Occipital lobe (tissue), 3 donors: Measurements from ENCODE around the gene MOGAT3. TPM values are rescaled to one million over a fixed set of nuclear protein-coding genes. Genes with fewer than 3 reads are reported as not detected.
A peak's percentile ranks its signal among the peaks of the same experiment; 100 is the strongest.

Source experiments
- DNase-seq: peaks from one replicate; lab custom pipeline; 2025; lab: John Stamatoyannopoulos, UW
- small RNA-seq: library from RNA; depleted of rRNA; stranded (forward); fragments of <200 nt; gene quantifications from one replicate; pipeline ENCODE3, GENCODE V24; 2014
- total RNA-seq: library from RNA; depleted of rRNA; stranded (reverse); fragments of >200 nt; gene quantifications from one replicate; pipeline ENCODE4 v1.2.3, GENCODE V29; 2014

The MOGAT3 gene
- total RNA-seq, 1 donor from 2014 or later: not detected

DNA sequence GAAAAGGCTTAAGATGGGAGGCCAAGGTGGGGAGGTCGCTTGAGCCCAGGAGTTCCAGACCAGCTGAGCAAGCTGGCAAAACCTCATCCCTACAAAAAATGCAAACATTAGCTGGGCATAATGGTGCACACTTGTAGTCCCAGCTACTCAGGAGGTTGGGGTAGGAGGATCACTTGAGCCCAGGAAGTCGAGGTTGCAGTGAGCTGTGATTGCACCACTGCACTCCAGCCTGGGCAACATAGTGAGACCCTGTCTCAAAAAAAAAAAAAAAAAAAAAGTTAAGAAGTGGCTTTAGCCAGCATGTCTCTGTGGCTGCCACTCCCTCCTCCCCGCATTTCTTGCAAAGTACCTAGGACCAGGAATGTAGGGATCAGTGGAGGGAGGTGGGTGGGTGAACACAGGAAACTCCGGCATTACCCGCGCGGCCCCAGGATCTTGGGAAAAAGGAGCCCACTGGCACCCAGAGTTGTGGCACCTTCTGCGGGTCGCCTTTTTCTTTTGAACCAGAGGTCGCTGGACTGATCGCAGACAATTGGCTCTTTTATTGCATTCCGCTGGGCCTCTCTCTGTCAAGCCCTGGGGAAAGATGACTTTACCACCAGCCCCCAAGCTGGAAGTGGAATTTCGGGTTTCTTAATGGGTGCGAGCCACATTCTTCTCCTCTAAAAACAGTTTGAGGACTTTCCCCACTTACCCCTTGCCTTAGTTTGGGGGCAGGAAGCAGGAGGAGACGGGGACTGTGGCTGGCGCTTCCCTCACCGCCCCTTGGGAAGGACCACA, 39.0 kb downstream of the MOGAT3 start:
- DNase-seq: no peak

DNA sequence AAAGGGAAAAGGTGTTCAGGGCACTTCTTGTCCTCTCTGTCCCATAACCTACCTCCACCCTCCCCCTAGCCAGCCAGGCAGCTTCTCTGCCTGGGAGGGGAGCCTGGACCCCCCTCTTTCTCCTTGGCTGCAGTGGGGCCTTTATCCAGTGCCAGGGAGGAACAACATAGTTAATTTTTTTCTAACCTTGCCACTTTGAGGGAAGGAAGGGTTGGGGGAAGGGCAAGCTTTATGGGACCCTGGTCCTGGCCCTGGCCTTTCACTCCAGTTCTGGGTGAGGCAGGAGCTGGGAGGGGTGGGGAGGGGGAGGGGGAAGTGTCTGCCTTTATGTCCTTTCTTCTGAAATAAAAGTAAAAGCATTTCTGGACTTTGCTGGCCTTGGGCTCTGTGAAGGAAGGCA, 39.9 kb downstream of the MOGAT3 start:
- DNase-seq: no peak

DNA sequence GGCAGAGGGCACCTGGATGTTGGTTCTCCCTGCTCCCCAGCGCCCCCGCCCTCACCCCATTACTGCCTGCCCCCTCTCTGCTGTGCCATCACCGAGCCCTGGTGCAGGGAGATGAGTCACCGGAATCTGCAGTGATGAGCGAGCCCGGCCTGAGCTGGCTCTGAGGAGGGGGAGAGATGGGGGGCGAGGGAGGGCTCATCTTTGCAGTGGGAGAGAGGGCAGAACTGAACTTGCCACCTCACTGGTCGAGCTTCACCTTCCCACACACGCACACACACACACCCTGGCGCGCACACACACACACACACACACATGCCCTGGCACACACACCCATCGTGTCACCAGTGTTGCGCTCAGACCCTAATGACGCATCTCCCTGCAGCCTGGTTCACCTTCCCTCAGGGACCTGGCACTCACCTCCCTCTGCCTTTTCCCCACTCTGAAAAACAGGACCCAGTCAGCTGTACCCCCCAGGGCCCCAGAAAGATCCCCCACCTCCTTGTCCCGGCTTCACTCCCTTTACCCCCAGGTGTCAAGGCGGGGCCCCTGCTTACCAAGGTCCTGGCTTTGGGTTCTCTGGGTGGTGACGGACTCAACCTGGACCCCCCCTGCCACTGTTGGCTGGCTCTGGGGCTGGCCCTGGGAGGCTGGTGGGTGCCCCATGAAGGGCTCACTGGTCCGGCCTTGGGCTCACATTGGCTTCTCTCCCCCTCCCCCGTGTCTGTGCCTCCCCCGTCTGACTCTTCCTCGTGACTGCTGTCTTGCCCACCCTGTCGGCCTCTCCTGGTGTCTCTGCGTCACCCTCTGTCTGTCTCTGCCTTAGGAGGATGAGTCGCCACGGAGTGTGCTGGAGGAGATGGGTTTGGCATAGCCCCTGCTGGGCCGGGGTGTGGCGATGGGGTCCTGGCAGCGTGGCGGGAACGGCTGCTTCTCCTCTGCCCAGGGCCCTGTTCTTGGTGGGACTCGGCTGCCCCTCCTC, 40.9 kb downstream of the MOGAT3 start:
- peak; percentile 37 for DNase-seq

DNA sequence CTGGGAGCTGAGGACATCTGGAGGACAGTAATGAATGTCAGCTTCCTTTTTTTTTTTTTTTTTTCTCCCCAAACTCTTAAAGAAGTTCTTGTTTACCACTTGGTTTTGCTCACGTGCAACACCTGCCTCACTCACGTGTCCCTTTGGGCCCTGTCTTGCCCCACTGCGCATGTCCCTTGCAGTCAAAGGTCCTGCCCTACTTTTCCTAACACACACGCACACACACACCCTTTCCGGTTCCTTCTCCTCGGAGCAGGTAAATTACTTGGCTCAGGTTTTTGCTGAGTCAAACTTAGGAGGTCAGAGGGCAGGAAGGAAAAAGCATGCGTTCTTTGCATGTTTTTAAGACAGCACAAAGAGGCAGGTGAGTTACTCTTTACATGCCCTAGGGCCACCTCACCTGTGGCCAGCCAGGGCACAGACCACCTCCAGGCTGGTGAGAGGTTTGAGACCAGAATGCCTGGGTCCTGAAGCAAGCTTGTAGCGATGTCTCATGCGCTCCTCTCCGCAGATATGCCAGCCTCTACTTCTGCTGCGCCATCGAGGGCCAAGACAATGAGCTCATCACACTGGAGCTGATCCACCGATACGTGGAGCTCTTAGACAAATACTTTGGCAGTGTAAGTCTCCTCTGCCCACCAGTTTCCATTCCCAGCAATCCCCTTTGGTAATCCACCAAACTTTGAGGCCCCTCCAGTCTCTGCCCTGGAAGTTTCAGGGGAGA, 43.8 kb downstream of the MOGAT3 start:
- no peak for DNase-seq

DNA sequence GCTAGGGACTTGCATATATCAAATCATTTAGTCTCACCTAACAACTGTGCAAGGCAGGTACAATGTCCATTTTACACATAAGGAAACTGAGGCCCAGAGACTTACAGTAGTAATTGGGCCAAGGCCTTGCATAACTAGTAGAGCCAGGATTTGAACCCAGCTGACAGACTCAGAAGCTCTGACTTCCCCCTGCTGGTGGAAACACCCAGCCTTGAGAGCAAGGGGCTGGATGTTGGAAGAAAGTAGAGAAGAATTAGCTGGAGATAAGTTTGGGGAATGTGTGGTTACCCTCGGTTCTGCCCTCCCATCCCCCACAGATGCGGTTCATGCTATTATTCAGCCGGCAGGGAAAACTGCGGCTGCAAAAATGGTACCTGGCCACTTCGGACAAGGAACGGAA, 44.6 kb downstream of the MOGAT3 start:
- DNase-seq: no peak

DNA sequence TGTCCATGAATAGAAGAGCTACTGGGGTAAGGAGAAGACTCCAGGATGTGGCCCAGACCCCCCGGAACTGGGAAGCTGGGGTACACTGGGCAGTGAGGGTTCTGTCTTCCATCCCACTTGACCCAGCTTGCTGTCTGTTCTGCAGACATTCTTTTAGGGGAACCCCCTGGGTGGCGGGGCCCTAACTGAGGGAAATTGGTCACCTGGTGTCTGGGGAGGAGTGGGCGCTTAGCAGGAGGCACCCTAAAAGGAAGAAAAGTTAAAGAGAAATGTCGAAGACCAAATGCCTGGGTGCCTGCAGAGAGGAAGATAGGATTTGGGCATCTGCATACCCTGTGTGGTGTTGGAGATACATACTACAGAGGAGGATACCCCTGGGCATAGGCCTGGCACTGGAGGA, 45.5 kb downstream of the MOGAT3 start:
- DNase-seq: no peak

DNA sequence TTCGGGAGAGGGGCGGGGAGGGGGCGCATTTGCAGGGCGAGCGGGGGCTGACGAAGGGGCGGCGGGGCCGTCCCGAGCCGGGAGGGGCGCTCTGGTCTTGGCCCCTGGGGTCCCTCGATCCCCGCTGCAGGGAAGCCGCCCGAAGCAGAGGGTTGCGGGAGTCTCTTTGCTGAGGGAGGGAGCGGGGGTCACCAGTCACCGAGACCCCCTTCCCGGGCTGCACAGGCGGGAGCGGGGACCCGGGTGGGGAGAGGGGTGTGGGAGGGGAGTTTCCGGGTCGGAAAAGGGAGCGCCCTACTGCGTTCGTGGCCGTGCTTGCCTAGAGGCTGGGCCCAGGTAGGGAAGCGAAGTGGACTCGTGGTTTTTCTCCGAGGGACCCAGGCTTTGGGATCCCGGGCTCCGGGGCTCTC, 46.1 kb downstream of the MOGAT3 start:
- no peak for DNase-seq

DNA sequence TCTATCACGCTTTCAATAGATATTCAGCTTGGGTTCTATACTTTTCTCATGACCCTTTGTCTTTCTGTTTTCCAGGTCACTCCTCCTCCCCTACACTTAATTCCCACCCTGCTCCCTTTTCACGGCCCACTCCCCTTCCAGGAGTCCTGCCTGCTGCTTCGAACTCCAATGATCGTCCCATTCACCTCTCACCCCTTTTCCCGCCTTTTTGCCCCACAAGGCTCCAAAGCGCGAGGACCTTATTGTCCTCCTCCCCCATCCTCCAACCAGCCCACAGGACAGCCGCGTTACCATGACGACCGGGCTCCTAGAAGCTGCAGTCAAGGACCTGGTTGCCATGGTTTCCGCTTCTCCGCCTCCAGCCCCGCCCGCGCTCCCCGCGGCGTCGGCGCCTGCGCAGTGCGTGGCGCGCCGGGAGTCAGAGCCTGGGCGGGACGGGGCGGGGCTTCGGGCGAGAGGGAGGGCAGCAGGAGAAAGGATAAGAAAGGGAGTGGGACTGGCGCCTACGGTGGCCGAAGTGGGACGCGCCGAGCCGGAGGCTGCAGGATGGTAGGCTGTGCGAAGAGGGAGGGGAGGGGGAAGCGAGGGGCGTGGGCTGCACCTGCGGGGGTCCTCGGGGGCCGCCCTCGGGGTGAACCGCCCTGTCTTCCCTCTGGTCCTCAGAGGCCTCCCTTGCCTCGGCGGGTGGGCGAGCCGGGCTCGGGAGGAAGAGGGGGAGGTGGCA, 46.7 kb downstream of the MOGAT3 start, which contains the start of gene AP1S1:
AP1S1 (plus strand) TSS at position 508 of the 724 bp plus-strand sequence; CDS start at position 547, 39 bp downstream.
- peak; percentile 93 for DNase-seq

DNA sequence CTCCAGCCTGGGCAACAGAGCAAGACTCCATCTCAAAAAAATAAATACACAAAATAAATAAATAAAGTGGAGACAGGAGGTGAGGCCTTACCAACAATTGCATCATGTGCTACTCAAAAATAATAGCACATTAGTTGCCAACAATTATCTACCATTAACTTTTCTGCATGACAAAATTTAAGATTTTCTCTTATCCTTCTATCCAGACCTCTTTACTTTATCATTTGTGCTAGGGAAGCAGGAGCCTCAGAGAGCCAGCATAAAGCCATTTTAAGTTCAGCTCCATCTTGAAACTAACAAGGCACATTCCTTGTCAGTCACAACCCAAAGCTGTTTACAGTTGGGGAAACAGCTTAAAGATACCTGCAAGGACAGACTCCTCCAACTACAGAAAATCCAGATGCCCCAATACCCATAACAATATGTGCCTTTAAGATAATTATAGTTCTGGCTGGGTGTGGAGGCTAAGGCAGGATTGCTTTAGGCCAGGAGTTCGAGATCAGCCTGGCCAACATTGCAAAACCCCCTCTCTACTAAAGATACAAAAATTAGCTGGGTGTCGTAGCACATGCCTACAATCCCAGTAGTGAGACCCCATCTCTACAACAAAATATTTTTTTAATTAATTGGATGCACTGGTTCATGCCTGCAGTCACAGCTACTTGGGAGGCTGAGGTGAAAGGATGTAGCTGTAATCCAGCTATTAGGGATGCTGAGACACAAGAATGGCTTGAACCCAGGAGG, 48.8 kb downstream of the MOGAT3 start:
- DNase-seq: no peak

Small RNA genes within 50 kb of the gene (small RNA-seq; reads per million reads assigned to genes)
- gene MIR4653: not detected

Other genes starting within 250 kb of the MOGAT3 start
- not detected for gene MUC12, start 231.5 kb downstream of the MOGAT3 start, total RNA-seq
- gene MUC17, start 181.0 kb downstream of the MOGAT3 start, total RNA-seq: not detected
- gene TRIM56, start 115.6 kb downstream of the MOGAT3 start, total RNA-seq: 1.1 TPM
- gene SERPINE1, start 73.9 kb downstream of the MOGAT3 start, total RNA-seq: 0.78 TPM
- gene AP1S1, start 46.6 kb downstream of the MOGAT3 start, total RNA-seq: 93.4 TPM
- 9.7 TPM for gene VGF, start 35.5 kb downstream of the MOGAT3 start, total RNA-seq
- gene NAT16, start 20.7 kb downstream of the MOGAT3 start, total RNA-seq: 1.2 TPM
- gene PLOD3, start 16.5 kb upstream of the MOGAT3 start, total RNA-seq: 10.5 TPM
- gene ZNHIT1, start 17.1 kb upstream of the MOGAT3 start, total RNA-seq: 35.7 TPM
- gene CLDN15, start 36.8 kb upstream of the MOGAT3 start, total RNA-seq: 6.4 TPM
- gene FIS1, start 44.0 kb upstream of the MOGAT3 start, total RNA-seq: 59.9 TPM
- gene IFT22, start 120.8 kb upstream of the MOGAT3 start, total RNA-seq: 32.9 TPM
- 3.4 TPM for gene COL26A1, start 161.8 kb upstream of the MOGAT3 start, total RNA-seq